ENCODE measurements around the gene EIF4EBP3. TPM values are rescaled to one million over a fixed set of nuclear protein-coding genes. Genes with fewer than 3 reads are reported as not detected.

The EIF4EBP3 gene
- total and polyA plus RNA-seq, 2 of the 4 experiments (the other 2 are of a cell fraction) = 0.36 to 2.1 TPM

GRCh38 chr5:140554454-140554853, 7.0 kb downstream of the EIF4EBP3 start:
- CTCF ChIA-PET = interaction anchor here (0.9 kb wide), 1 partner anchor 18 kb away, joined by 11 read pairs; no protein-coding TSS in a partner anchor
- Histone ChIP-seq H4K20me1 (ENCODE audit: insufficient read depth, low read length) (peaks cover 25% of the 10 kb centered on the region), H2AK5ac (ENCODE audit: low read depth, low read length) (no peak overlapping the region), H3K23ac (ENCODE audit: low read depth, low read length) (no peak overlapping the region), H4K8ac (ENCODE audit: low read depth in 2 of 2, low read length in 2 of 2) (no peak overlapping the region), H3K4ac (ENCODE audit: low read depth, low read length) (no peak overlapping the region), H3K56ac (ENCODE audit: extremely low read depth, insufficient read depth, low read length) (no peak overlapping the region), H3K9ac (ENCODE audit: low read depth, low read length) (no peak overlapping the region), H3K4me3 (ENCODE audit: insufficient read depth, low read depth, low read length) (no peak overlapping the region), H2BK5ac (ENCODE audit: low read depth, low read length, poor library complexity, severe bottlenecking) (no peak overlapping the region), H2AFZ (replicated peaks; ENCODE audit: low read length, poor library complexity) (no peak overlapping the region), H2BK15ac (ENCODE audit: low read depth, low read length) (no peak overlapping the region), H4K91ac (ENCODE audit: insufficient read depth, low read depth, low read length) (no peak overlapping the region), H3K27ac (ENCODE audit: insufficient read depth, low read length) (no peak overlapping the region), H3K14ac (replicated peaks; ENCODE audit: low read depth, low read length) (0 out of 2 replicates have a peak overlapping the region, but pooled peaks have one; percentile 15), H3K4me1 (ENCODE audit: control insufficient read depth, insufficient read depth, low read length) (peaks cover 16% of the 10 kb centered on the region), H2BK20ac (ENCODE audit: low read depth, low read length) (no peak overlapping the region), H2BK120ac (ENCODE audit: low read depth, low read length) (no peak overlapping the region), H3K79me1 (ENCODE audit: low read depth in 1 of 2, low read length in 2 of 2) (peaks cover 22 to 73% of the 10 kb centered on the region in 2 experiments), H3K9me1 (ENCODE audit: insufficient read depth, low read length) (peaks cover 9% of the 10 kb centered on the region), H3K36me3 (ENCODE audit: control insufficient read depth, insufficient read depth, low read length) (peaks cover 25% of the 10 kb centered on the region), H2AK9ac (replicated peaks; ENCODE audit: low read depth, low read length, poor library complexity) (no peak overlapping the region), H3K4me2 (ENCODE audit: low read depth, low read length) (peak overlapping the region; percentile 49; the same call in 1 of the 2 replicates), H3K9me3 (ENCODE audit: control insufficient read depth, insufficient read depth, low read length) (no peaks in the 10 kb centered on the region), H3K18ac (ENCODE audit: low read depth, low read length) (no peak overlapping the region), H4K5ac (ENCODE audit: low read depth, low read length) (no peak overlapping the region), H3K27me3 (ENCODE audit: control insufficient read depth, insufficient read depth, low read length) (no peaks in the 10 kb centered on the region)
- ATAC-seq (ENCODE audit: low read depth) (peak; percentile 51), DNase-seq (peak; percentile 83)
- intact Hi-C loops (cut with micrococcal nuclease) = no loop called here
- POLR2A ChIA-PET (ENCODE audit: unreplicated experiment) = no interaction called here
- BruUV-seq (replicated peaks) = no TSS peak
- 34% methylated on average over 2 of the region's 2 CpGs; no CpG with 5 or more reads in 1 of the 2 experiments for WGBS, 2 experiments (ENCODE audit: extremely low coverage in 2 of 2, insufficient read length in 1 of 2)
- TF ChIP-seq SMC3 (IDR thresholded peaks at IDR 0.05; ENCODE audit: low read depth, low read length) = no peak
- no peak for TF ChIP-seq BHLHE40 (IDR thresholded peaks at IDR 0.05; ENCODE audit: low read depth, low read length)
- peak; percentile 52; the same call in 1 of the 2 replicates for TF ChIP-seq FOS (IDR thresholded peaks at IDR 0.05; ENCODE audit: low read depth, low read length)
- TF ChIP-seq CEBPB (IDR thresholded peaks at IDR 0.05; ENCODE audit: low read depth, low read length) = peak; percentile 96
- no peak for TF ChIP-seq USF2 (IDR thresholded peaks at IDR 0.05; ENCODE audit: low read depth, low read length)
- TF ChIP-seq MAFK (IDR thresholded peaks at IDR 0.05; ENCODE audit: low read depth, low read length) = no peak
- in situ Hi-C loops (cut with MboI; ENCODE audit: low sequenced_read_pairs) = no loop called here
- dilution Hi-C loops (cut with HindIII; ENCODE audit: low sequenced_read_pairs, unreplicated experiment) = no loop called here
